HuH-7 (cell line): ENCODE results near the gene CUL4A.
A peak's percentile ranks its signal among the peaks of the same experiment; 100 is the strongest.
"Not testable (repeated sequence)": the region's sequence is repeated elsewhere in the genome, so short reads cannot be mapped to it uniquely, and the experiment has no call there.

ENCODE experiments used
- DNase-seq: peaks from one replicate; pipeline ENCODE4 v3.0.0; 2011; ENCODE audit warnings: low spot score

Gene CUL4A

DNA sequence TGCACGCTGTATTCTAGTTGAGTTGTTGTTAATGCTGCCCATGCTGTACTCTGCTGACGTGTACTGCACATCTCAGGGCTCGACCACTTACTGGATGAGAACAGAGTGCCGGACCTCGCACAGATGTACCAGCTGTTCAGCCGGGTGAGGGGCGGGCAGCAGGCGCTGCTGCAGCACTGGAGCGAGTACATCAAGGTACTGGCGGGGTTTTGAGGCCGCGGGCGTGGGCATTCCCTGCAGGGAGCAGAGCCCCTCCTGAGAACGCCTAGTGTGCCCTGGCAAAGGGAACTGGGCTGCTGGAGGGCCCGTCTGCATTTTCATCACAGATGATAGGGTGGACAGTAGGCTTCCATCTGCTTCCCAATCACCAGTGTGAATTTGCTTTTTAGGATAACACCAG lies 29.9 kb downstream of the CUL4A start:
- no peak for DNase-seq

- DNase-seq, result no peak
Observed at GRCh38 chr13:113239986-113240385, 30.6 kb downstream of the CUL4A start.

GRCh38 chr13:113241623-113242022 lies 32.2 kb downstream of the CUL4A start:
- DNase-seq, result not testable (repeated sequence)

- DNase-seq, result no peak
Observed at GRCh38 chr13:113243847-113244246, 34.4 kb downstream of the CUL4A start.

DNA sequence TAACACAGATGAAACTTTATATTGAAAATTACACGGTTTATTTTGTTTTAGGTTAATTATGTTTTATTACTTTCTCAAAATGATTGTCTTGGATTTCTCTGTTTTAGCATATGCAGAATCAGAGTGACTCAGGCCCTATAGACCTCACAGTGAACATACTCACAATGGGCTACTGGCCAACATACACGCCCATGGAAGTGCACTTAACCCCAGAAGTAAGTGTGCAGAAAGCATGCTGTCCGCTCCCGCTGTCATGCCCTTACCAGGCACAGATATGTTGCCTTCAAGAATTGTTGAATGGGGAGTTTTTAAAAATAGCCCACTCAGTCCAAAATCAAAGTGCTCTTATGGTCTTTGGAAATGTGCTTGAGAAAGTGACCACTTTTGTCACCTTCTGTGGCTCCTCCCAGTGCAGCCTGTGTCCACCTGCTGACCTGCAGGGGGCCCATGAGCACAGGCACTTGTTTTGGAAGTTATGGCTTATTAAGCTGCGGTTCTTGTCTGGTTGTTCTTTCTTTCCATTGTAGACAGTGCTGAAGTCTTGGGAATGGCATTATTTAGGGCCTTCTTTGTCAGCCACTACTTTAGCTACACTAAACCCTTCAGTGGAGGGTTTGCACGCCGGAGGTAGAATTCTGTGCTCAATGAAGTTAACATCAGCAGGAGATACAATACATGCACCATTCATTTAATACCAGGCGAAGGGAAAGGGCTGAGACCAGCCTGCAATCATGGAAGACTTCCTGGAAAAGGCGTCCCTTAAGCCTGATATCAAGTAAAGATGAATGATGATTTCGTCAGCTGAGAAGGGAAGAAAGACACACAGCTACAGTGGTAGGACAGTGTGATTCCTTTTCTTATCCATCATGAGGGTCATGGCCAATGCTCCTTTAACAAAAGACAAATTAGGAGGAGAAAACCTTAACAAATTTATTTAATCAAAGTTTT lies 36.7 kb downstream of the CUL4A start:
- peak; percentile 33 for DNase-seq

GRCh38 chr13:113252516-113253095 lies 43.2 kb downstream of the CUL4A start:
- DNase-seq, result no peak

GRCh38 chr13:113257908-113258307 lies 48.5 kb downstream of the CUL4A start:
- not testable (repeated sequence) for DNase-seq

DNA sequence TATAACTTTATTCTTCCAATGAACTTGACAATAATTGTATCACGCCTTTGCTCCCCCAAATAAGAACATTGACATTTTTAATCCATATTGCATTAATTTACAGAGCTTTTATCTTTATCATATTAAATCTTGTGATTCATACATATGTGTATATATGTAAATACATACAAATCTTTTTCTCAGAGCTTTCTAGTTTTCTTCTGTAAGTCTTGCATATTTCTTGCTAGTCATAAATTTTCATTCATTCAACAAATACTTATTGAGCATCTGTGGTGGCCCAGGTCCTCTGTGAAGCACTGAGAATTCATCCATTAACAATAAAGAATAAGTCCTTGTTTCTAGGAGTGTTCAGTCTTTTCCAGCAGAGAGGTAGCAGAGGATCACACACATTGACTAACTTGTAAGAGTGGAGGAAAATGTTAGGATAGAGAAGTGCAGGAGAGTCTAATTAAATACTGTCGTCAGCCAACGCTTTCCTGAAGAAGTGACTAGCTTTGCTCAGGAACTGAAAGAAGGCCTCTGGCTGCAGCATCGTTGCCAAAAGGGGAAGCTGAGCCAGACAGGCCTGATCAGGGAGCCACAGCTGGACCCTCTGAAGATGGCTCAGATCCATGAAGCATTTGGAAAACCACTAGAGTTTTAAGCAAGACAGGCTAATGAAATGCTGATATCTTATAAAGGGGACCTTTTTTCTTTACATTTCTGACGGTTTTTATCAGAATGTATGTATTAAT lies 49.1 kb downstream of the CUL4A start:
- DNase-seq, result no peak

GRCh38 chr13:113260996-113261395 lies 51.6 kb downstream of the CUL4A start:
- no peak for DNase-seq

GRCh38 chr13:113263016-113263415 lies 53.6 kb downstream of the CUL4A start:
- not testable (repeated sequence) for DNase-seq

DNA sequence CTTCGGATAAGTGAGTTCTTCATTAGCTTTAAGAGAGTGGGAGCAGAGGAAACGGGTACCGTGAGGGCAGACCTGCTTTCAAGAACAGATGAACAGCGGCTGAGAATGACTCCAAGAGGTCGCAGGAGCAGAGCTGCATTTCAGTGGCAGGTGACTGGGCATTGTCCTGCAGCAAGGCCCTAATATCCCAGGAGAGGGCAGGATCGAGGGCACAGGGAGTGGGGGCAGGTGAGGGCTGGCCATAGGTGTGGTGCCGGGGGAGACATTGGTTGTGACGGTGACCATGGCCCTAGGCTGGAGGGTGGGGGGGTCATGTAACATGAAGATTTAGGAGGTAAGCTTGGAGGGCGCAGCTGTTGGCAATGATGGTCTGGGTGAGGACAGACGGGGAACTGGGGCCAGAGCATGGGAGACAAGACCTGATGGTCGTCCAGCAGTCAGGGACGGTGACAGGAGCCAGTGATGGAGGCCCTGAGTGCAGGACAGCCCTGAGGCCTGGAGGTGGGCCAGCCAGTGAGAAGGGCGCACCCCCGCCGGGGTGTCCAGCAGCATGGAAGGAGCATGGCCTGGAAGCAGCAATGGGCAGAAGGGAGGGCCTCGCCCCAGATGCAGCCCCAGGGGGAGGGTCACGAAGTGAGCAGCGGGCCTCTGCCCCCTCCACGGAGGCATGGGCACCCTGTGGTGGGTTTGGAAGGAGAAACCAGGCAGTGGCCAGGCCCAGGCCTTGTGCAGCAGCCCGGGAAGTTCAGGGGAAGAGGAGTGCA lies 58.4 kb downstream of the CUL4A start:
- DNase-seq, result no peak

DNA sequence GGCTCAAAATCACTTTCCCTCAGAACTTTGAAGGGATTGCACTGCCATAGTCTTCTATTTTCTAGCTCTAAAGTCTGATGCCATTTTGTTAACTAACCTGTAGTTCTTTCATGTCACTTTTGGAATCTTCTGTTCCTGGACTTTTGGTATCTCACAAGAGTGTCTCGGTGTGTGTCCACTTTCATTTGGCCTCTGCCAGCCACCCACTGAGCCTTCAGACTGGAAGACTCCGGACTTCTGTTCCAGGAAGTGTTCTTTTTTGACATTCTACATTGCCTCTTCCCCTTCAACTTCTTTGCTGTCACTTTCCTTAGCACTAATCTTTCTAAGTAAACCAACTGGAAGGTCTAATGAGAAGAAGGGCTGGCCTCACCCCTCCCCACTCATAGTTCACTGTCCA lies 62.6 kb downstream of the CUL4A start:
- DNase-seq, result no peak

GRCh38 chr13:113272701-113273181 lies 63.3 kb downstream of the CUL4A start:
- no peak for DNase-seq

- DNase-seq, result no peak
Observed at GRCh38 chr13:113273321-113273720, 63.9 kb downstream of the CUL4A start.

- DNase-seq, result no peak
Observed at GRCh38 chr13:113273851-113274590, 64.6 kb downstream of the CUL4A start.

- DNase-seq, result no peak
Observed at GRCh38 chr13:113274721-113275120, 65.3 kb downstream of the CUL4A start.

- DNase-seq, result peak; percentile 52
Observed at GRCh38 chr13:113275387-113275786, 66.0 kb downstream of the CUL4A start.

DNA sequence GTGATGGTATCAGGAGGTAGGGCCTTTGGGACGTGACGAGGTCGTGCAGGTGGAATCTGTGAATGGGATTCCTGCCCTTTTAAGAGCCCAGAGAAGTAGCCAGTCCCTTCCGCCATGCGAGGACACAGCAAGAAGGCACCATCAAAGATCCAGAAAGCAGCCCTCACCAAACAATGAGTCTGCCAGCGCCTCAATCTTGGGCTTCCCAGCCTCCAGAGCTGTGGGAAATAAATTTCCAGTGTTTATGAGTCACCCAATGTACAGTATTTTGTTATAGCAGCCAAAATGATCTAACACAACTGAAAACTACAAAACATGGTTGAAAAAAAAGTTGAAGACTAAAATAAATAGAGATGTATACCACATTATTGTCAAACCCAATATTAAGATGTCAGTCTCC lies 70.7 kb downstream of the CUL4A start:
- DNase-seq, result no peak

DNA sequence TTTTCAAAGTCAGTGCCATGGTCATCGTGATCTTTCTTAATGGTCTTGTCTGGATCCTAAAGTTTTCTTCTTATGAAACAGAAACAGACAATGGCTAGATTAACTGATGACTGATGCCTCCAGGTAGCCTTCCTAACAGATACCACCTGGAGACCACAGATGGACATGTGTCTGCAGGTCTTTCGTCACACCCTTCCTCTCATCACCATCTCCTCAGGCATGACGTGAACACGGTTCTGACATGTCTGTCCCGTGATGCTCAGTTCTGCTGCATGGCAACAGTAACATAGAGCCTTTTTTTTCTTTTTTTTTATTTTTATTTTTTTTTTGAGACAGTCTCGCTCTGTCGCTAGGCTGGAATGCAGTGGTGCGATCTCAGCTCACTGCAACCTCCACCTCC lies 74.5 kb downstream of the CUL4A start:
- no peak for DNase-seq

- DNase-seq, result no peak
Observed at GRCh38 chr13:113288880-113289279, 79.5 kb downstream of the CUL4A start.

DNA sequence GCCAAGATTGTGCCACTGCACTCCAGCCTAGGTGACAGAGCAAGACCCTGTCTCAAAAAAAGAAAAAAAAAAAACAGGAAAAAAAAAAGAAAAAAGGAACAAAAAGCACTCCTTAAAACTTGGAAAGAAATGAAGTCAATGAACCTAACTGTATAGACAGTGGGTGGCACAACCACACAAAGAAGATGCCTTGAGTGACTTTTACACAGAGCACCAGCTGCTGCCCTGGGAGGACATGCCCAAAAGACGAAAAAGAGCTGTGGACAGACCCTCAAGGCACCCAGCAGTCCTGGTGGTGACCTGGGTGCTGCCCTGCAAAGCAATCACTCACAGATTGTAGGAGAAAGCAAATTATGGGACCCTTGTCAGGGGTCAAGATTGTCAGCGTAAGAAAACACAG lies 81.7 kb downstream of the CUL4A start:
- no peak for DNase-seq
